ENCODE results near the gene GOLGA7B.

Gene GOLGA7B

DNA sequence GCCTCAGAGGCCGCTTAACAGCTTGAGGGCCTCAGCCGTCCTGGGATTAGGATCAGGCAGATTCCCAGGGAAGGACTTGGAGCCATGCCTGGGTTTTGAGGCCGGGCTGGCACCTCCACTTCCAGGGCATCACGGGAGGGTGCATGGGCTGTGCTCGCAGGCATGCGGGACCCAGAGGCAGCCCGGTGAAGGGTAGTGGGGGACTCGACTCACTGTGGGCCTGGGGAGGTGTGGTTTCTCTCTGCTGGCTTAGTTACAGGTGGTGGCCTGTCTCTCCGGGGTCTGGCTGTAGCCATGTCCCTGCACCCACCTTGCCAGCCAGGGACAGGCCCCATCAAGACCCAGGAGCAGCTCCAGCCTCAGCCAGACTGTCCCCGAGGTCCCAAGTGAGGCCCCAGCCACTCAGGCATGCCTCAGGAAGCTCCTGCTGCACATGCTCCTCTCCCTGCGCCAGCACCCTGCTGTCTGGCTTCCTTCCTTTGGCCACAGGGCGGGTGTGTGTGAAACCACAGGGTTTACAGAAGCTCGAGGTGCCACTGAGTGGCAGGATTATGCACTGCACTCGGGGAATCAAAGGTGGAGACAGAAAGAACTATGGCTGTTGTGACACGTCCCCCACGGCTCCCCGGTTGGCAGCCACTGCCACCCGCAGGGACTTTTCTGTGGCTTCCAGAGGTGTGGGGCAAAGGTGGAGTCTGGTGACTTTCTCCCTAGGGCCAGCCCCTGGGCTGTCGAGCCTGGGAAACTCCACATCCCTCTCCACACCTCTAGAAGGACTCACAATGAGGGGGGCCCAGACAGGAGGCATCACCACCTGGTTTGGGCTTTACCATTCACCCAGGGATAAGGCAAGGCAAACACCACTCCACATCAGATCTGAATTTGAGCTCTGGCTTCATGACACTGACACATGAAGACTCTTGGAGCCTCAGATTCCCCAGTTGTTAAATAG, 19.7 kb downstream of the GOLGA7B start:
- DNase-seq: peak; percentile 94

DNA sequence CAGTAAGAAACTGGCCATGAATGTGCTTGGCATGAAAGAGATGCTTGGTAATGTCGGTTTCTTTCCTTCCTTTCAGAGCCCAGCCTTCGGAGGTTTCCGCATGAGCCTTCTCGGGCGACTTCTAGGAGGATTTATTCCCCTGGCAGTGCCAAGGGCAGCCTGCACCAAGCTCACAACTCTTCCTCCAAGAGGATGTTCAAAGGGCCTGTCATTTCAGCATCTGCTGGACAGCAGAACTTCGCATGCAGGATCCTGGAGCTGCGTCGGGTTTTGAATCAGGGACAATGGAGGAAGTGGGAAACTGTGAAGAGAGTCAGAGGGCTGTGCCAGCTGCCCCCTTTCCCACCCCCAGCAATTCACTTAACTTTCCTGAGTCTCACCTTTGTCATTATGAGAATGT, 21.3 kb downstream of the GOLGA7B start:
- no peak for DNase-seq

DNA sequence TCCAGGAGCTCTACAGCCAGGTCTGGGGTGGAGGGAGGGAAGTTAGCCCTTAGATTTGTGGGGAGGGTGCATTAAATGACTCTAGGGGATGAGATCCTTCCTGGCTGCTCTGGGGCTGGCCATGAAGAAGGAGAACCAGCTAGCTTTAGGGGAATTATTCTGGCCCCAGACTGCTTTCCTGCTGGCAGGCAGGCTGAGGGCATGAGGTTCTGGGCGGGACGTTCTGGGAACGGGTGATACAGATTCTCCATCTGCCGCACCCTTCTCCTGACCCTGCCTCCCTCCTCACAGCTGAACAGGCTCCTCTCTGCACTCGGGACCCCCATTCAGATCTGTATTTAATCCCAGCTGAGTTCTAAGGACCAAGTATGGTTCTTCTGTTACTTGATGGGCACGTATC, 23.9 kb downstream of the GOLGA7B start:
- DNase-seq: no peak

DNA sequence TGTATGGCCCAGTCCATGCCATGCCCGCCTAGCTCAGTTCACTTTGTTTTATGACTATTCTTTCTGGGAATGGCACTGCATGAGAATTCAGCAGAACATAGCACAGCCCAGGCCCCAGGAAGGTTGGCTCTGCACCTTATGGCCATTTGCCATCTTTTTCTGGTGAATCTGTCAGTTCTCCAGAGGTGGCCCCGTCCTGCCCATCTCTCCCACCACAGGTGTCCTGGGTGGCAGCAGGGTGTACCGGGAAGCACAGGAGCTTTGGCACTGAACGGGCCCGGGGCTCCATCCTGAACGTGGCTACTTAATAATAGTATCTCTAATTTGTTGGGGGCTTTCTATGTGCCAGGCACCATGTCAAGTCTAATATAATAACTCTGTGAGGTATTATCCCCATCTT, 24.7 kb downstream of the GOLGA7B start:
- no peak for DNase-seq

DNA sequence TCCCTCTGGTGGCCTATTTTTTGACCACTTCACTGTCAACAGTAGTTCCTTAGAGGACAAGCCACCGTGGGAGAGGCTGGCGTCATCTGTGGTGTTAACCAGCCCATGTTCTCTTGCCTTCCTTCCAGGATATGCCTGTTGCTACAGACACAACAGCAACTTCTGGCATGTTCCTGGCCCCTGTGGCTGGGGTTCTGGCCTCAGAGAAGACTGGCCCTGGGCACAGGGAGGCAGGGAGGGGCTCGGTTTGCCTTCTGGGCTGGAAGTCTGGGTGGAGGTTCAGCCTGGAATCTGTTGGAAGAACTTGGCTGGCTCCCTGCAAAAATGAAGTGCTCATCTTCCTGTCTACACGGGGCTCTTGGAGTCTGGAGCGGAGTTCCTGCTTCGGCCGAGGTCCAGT, 25.7 kb downstream of the GOLGA7B start:
- DNase-seq: no peak

DNA sequence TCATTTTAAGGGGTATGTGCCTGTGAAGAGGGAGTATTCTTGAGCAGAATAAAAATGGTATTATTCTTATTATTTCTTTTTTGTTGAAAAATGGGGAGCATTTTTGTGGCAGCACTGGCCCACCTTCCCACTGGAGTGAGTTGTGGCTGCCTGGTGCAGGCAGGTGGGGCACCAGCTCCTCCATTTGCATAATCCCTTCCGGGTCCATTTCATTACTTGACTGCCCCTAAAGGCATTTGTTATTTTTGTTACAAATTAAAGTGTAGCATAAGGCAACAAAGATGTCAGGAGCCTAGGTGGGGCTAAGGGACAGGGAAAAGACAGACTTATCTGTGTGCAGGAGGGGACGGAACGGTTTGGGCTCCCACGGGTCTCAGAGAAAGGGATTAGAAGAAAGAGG, 26.8 kb downstream of the GOLGA7B start:
- DNase-seq: no peak

DNA sequence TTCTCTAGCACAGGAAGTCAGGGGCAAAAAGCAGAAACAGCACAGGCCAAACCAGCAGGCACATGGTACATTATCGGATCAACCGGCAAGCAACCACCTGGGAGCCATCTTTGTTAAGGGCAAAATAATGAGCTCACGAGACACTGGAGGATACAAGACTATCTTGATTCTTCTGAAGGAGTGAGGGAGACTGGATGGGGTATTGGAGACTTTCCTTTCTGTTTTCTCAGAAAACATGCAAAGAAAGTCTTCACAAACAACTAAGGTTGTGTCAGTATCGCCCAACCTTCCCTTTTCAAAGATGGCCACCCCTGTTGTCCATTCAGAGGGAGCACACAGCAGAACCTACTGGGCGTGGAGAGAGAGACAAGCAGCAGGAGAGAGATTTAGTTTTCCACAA, 29.6 kb downstream of the GOLGA7B start:
- DNase-seq: peak; percentile 51

DNA sequence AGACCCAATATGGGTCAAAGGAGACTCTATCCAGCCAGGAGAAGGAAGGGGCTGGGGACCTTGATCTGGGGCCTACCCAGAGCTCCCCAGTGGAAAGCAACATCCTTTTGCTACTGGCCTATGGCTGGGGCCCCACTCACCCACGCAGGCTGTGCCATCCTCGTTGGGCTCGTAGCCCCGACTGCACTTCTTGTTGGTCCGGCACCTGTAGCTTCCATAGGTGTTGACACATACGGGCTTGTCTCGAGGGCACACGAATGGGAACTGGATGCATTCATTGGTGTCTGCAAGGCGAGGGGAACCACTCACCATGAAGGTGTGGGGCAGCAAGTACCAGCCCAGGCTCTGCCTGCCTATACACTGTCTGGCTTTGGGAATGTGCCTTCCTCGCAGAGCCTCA, 30.5 kb downstream of the GOLGA7B start:
- no peak for DNase-seq

DNA sequence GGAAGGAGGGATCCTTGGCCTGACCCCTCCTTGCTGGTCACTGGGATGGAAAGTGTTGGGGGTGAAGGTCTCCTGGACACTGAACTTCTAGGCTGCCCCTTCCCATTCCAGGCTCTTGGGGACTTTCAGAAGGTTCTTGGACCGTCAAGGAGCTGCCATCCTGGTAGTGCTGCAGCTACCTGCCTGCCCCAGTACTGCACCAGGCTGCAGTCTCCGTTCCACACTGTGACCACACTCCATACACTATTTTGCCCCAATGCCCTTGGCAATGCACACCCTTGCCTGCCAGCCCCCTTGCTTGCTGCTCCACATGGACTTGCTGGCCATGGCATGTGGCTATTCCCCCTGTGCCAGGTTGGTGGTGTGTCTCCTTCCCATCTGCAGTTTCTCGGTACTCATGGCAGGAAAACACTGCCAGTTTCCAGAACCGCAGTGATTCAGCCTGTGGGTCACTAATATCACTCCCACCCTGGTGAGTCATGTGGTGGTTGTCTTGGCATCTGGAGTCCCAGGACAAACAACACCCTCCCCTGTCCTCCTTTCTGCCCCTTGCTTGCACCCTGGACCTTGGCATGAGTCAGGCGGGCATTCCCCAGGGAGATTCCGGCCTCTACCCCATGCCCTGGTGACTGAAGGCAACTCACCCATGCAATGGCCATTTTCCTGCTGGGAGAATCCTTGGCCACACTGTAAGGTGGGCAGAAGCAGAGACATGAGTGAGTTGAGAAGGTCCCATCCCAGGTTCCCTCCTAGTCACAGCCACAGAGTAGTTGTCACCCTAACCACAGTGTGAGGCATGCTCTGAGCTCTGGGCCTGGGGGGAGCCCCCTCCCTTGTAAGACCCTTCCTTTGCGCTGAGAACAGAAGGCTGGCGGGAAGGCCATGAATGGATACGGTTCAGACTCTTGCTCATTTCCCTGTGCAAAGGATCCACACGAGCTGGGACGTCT, 32.8 kb downstream of the GOLGA7B start:
- DNase-seq: no peak

DNA sequence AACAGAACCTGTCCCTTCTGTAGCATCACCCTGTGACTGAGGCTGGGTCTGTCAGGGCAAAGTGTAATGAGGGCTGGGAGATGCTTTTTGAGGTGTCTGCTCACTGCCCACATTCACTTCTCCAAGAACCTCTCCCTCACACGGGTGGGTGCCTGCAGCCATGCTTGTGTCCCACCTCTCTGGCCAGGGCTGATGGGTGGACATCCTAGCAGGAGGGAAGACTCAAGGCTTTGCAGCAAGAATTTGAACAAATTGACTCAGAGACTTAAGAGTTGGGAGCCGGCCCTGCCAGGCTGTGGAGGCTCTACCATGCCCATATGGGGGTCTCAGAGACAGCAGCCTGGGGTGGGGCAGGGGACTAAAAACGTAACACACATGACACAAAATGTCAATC, 33.4 kb downstream of the GOLGA7B start:
- DNase-seq: no peak

DNA sequence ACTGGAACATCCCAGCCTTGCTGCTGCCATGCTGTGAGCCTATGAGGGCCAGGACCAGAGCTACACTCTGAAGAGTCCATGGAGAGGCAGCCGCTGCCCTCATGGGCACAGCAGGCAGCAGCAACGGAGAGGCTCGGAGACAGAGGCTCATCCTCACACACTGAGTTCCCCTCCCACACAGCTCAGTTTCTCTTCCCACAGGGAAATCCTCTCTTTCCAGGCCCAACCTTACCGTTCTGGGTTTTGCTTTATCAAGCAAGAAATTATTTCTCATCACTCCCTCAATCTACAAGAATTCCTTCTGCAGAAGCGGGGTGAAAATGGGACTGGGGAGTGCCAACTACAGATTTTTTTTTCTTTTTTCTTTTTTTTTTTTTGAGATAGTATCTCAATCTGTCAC, 36.6 kb downstream of the GOLGA7B start:
- DNase-seq: no peak

DNA sequence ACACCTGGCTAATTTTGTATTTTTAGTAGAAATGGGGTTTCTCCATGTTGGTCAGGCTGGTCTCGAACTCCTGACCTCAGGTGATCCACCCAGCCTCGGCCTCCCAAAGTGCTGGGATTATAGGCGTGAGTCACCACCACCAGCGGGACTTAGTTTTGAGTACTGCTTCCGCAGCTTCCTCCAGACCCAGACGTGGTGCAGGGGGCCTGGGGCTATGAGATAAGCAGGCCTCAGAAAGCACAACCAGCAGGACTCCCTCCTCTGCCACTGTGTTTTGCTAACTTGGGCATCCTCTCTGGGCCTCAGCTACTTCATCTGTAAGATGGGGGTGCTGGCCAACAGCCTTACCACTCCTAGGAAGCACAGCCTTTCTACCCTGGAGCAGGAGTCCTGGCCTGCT, 37.8 kb downstream of the GOLGA7B start:
- DNase-seq: peak; percentile 31

DNA sequence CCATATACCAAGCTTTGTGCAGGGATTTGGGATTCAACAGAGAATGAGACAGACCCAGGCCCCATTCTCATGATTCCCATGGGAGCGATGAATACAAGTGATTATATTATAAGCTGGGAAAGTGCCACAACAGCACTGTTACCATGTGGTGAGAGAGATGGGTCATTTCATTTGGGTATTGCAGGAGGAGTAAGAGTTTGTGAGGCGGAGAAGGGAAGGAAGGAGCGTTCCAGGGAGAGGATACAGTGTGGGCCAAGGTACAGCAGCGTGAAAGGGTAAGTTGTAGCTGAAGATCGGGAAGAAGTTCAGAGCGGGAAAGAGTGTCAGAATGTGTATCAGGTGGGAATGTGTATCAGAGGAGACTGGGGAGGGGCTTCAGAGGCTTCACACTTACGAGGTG, 38.5 kb downstream of the GOLGA7B start:
- no peak for DNase-seq

DNA sequence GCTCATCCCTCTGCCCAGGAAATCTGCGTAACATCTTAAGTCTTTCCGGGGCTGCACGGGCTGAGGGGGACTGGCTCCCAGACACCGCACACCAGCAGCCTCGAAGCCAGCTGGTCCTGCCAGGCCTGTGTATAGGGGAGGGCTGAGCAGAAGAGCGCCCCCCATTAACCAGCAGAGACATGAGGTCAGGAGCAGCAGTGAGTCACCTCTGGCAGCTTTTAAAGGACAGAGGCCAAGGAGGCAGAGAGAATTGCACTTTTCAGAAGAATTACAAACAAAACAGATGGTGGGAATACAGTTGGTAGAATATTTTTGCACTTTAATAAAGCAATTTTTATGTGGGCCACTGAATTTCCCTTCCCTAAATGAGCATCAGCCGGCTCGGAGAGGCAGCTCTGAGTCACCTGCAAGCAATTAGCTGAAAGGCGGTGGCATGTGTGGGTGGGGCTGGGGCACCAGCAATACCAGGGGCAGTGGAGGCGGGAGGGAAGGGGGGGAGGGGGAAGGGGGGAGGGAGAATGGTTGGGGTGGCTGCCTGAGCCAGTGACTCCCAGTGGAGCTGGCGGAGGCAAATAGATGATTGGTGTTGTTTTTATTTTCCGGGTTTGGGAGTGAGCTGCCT, 39.1 kb downstream of the GOLGA7B start:
- DNase-seq: no peak

DNA sequence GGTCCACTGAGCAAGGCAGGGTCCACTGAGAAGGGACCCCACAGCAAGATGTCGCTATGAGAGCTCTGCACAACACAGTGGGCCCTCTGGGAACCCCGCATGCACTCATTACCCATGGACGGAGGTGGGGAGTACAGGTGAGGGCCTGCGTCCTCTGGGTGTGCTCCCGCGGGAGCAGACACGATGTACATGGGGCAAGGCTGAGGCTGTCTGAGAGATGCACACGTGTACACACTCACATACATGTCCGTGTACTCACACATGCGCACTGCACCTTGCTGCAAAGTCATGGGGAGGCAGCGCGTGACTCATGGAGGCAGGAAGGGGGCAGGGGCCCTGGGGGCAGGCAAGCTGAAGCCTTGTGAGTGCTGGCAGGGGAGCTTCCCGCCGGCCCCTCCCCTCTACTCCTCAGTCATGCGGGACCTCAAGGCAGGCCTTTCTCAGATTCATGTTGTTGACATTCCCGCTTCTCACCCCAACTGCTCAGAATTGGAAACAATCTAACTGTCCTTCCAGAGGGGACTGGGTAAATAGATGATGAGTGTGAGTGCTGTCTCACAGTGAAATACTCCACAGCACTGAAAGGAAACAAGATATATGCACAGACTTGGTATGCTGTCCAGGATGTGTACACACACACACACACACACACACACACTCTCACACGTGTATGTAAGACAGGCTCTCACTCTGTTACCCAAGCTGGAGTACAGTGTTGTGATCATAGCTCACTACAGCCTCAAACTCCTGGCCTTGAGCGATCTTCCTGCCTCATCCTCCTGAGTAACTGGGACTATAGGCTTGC, 40.0 kb downstream of the GOLGA7B start:
- no peak for DNase-seq

DNA sequence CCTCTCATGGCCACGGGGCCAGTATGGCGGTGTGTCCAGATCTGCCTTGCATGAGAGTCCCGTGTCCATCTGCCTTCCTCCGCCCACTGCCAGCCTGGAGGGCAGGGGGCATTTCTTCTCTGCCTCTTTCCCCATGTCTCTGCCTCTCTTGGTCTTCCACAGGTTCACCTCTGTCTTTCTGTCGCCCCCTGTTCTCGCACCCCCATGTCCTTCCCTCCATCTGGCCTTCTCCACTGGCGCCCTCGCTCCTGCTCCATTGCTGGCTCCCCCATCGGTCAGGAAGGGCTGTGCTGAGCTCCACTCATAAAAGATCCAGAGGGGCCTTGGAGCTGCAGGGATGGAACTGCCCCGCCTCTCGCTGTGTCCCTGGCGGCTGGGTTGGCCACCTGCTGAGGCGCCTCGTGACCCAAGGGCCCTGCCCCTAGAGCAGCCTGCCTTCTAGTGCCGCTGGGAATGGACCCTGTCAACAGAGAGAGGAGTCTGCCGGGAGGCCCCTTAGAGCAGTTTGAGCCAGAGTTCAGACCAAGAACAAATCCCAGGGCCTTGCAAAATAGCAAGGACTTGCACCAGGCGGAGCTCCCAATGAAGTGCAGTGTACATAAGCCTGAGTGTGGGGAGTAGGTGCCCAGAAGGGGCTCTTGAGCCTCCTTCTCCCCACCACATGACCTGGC, 42.0 kb downstream of the GOLGA7B start:
- DNase-seq: no peak

DNA sequence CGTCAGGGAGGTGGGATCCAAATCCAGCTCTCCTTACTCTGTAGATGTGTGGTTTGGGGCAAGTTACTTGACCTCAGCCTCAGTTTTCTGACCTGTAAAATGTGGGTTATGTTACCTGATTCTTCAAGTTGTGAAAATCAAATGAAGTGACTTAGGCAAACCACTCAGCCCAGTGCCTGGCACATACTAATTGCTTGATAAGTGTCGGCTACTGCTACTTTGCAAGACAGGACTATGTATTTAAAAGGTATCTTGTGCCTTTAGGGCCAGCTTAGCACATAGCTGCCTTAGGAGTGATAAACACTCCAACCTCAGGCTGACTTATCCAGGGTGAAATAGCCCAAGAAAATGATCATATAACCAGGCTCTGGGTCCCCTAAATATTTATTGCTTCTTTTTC, 42.9 kb downstream of the GOLGA7B start:
- no peak for DNase-seq

DNA sequence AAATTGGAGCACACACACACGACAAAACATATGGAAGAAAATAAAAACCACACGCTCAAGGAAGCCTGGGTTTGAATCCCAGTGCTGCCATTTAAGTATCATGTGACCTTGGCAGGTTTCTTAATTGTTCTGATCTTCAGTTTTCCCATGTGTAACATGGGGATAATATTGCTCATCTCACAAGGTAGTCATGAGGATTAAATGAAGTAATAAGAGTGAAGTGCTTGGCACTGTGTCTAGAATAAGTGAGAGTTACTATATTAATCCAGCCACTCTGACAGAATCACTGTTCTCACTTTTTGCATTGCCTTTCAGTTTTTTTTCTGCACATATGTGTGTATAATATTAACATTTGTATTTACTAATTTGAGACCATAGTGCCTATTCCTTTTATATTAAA, 43.3 kb downstream of the GOLGA7B start:
- no peak for DNase-seq

DNA sequence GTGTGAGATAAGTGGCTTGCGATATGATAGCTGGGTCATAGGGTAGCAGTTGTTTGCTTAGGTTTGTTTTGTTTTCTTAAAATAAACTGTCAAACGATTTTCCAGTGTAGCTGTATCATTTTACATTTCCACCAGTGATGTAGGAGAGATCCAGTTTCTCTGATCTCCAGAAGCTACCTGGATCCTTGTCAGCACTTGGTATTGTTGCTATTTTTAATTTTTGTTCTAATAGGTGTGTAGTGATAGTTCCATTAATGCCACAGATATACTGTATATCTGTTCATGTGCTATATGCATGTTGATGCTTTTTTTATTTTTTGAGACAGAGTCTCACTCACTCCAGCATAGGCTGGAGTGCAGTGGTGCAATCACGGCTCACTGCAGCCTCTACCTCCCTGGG, 44.4 kb downstream of the GOLGA7B start:
- DNase-seq: no peak

DNA sequence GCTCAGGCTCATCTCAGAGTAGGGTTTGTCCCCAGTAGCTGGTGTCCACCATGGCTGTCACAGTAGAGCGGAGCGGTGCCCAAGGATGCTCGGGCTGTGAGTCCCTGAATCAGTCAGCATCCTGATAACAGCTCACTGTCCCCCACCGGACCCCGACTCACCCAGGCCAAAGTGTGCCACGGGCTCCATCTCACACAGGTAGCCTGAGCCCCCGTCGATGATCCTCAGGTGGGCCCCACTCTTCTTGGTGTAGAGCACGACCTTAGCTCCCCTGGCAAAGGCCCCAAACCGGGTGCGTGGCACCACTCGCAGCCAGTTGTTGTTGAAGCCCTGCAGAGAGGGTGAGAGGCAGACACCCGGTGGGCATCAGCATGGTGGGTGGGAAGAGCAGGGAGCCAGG, 45.4 kb downstream of the GOLGA7B start:
- DNase-seq: no peak

DNA sequence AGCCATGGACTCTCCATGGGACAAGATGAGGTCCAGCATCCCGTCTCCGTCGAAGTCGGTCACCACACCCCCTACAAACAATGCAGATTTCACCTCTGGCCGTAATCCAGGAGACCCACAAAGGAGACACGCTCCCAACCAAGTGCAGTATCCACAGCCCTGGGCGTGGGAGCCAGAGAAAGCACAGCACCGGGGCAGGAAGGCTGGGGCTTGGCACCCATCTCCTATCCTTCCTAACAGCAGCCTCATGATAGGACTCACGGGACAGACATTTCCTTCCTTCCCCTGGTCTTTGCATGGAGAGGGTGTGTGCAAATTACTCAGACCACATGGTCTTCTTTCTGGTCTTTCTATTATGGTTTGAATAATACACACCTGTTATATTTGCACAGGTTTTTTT, 46.3 kb downstream of the GOLGA7B start:
- no peak for DNase-seq

DNA sequence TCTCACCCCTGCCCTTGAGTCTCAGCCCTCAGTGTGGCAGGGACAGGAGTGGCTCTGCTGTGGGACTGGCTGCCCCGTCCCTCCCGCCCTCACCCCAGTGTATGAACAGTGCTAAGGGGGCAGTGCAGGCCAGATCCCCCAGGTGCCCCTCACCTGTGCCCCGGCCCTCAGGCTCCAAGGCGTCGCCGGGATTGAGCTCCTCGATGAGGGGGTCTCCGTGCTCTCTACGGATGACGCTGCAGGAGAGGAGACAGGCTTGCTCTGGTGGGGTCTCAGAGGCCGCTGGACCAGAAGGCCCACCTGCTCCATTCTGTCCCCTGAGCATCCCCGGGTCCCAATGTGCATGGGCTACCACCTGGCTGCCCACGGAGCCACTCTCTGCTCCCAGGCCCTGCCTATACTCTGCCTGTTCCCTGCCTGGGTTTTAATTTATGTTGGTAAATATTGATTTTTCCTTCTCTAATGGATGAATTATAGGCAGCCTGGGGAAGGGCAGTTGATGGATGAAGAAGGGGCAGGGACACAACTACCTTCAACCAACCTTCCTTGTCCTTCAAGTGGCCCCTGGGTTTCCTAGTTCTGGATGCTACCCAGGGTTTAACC, 47.2 kb downstream of the GOLGA7B start:
- DNase-seq: no peak
